Measurements from ENCODE around the gene PEAK1. TPM values are rescaled to one million over a fixed set of nuclear protein-coding genes. Genes with fewer than 3 reads are reported as not detected.

Gene PEAK1
- total and polyA plus RNA-seq, 2 experiments from 2014 or later = 7.8 to 34.1 TPM

DNA sequence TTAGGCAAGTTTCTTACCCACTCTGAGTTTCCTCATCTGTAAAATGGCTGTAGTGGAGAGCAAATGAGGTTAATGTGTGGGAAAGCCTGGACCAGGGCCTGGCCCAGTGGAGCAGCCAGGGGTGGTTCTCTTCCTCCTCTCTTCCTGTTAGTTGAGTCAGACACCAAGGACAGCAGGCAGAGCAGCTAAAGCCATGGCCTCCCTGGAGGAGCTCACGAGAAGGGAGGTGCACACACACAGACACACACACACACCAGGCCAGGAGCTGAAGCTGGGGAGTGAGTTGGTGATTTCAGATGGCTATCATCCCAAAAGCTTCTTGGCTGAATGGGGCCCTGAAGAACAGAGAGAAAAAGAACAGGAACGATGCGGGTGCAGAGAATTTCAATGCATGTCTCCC is 315.7 kb downstream of the PEAK1 start:
- 0 out of 2 replicates have a peak, but pooled peaks cover 6% of the 10 kb centered on the region for H3K4me1 ChIP-seq (ENCODE audit: insufficient read depth)

More for the DNA sequence above, 315.7 kb downstream of the PEAK1 start:
- no peaks in the 10 kb centered on the region for H3F3A ChIP-seq (replicated peaks; ENCODE audit: low read depth)
- no peak overlapping the region for H3K4me2 ChIP-seq
- peaks cover 3% of the 10 kb centered on the region for H3K27me3 Mint-ChIP-seq (ENCODE audit: insufficient read depth, low read depth, poor library complexity)
- TF ChIP-seq, protein P1, sequence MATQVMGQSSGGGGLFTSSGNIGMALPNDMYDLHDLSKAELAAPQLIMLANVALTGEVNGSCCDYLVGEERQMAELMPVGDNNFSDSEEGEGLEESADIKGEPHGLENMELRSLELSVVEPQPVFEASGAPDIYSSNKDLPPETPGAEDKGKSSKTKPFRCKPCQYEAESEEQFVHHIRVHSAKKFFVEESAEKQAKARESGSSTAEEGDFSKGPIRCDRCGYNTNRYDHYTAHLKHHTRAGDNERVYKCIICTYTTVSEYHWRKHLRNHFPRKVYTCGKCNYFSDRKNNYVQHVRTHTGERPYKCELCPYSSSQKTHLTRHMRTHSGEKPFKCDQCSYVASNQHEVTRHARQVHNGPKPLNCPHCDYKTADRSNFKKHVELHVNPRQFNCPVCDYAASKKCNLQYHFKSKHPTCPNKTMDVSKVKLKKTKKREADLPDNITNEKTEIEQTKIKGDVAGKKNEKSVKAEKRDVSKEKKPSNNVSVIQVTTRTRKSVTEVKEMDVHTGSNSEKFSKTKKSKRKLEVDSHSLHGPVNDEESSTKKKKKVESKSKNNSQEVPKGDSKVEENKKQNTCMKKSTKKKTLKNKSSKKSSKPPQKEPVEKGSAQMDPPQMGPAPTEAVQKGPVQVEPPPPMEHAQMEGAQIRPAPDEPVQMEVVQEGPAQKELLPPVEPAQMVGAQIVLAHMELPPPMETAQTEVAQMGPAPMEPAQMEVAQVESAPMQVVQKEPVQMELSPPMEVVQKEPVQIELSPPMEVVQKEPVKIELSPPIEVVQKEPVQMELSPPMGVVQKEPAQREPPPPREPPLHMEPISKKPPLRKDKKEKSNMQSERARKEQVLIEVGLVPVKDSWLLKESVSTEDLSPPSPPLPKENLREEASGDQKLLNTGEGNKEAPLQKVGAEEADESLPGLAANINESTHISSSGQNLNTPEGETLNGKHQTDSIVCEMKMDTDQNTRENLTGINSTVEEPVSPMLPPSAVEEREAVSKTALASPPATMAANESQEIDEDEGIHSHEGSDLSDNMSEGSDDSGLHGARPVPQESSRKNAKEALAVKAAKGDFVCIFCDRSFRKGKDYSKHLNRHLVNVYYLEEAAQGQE (IDR thresholded peaks at IDR 0.05; ENCODE audit: unreplicated experiment) = no peak
- TF ChIP-seq JUNB (IDR thresholded peaks at IDR 0.05; ENCODE audit: unreplicated experiment) (no peak), EZH2phosphoT487 (IDR thresholded peaks at IDR 0.05; ENCODE audit: unreplicated experiment) (no peak), ZNF114 (CRISPR knock-in tag; IDR thresholded peaks at IDR 0.05) (no peak), ZNF331 (CRISPR knock-in tag; IDR thresholded peaks at IDR 0.05; ENCODE audit: low read depth) (no peak), STAT1 (IDR thresholded peaks at IDR 0.05; ENCODE audit: unreplicated experiment) (no peak), NANOG (IDR thresholded peaks at IDR 0.05; ENCODE audit: borderline replicate concordance) (no peak), CREB1 (CRISPR knock-in tag; IDR thresholded peaks at IDR 0.05; ENCODE audit: low read depth) (no peak), EZH2 (IDR thresholded peaks at IDR 0.05; ENCODE audit: low read depth, unreplicated experiment) (no peak), POLR2AphosphoS5 (IDR thresholded peaks at IDR 0.05; ENCODE audit: low read depth) (no peak)
- TF ChIP-seq, protein P2, sequence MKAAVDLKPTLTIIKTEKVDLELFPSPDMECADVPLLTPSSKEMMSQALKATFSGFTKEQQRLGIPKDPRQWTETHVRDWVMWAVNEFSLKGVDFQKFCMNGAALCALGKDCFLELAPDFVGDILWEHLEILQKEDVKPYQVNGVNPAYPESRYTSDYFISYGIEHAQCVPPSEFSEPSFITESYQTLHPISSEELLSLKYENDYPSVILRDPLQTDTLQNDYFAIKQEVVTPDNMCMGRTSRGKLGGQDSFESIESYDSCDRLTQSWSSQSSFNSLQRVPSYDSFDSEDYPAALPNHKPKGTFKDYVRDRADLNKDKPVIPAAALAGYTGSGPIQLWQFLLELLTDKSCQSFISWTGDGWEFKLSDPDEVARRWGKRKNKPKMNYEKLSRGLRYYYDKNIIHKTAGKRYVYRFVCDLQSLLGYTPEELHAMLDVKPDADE (IDR thresholded peaks at IDR 0.05) = no peak
- TF ChIP-seq, protein P3, sequence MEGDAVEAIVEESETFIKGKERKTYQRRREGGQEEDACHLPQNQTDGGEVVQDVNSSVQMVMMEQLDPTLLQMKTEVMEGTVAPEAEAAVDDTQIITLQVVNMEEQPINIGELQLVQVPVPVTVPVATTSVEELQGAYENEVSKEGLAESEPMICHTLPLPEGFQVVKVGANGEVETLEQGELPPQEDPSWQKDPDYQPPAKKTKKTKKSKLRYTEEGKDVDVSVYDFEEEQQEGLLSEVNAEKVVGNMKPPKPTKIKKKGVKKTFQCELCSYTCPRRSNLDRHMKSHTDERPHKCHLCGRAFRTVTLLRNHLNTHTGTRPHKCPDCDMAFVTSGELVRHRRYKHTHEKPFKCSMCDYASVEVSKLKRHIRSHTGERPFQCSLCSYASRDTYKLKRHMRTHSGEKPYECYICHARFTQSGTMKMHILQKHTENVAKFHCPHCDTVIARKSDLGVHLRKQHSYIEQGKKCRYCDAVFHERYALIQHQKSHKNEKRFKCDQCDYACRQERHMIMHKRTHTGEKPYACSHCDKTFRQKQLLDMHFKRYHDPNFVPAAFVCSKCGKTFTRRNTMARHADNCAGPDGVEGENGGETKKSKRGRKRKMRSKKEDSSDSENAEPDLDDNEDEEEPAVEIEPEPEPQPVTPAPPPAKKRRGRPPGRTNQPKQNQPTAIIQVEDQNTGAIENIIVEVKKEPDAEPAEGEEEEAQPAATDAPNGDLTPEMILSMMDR (conservative IDR thresholded peaks at IDR 0.05; ENCODE audit: low read depth in 2 of 2) = no peak
- TF ChIP-seq, protein P4, sequence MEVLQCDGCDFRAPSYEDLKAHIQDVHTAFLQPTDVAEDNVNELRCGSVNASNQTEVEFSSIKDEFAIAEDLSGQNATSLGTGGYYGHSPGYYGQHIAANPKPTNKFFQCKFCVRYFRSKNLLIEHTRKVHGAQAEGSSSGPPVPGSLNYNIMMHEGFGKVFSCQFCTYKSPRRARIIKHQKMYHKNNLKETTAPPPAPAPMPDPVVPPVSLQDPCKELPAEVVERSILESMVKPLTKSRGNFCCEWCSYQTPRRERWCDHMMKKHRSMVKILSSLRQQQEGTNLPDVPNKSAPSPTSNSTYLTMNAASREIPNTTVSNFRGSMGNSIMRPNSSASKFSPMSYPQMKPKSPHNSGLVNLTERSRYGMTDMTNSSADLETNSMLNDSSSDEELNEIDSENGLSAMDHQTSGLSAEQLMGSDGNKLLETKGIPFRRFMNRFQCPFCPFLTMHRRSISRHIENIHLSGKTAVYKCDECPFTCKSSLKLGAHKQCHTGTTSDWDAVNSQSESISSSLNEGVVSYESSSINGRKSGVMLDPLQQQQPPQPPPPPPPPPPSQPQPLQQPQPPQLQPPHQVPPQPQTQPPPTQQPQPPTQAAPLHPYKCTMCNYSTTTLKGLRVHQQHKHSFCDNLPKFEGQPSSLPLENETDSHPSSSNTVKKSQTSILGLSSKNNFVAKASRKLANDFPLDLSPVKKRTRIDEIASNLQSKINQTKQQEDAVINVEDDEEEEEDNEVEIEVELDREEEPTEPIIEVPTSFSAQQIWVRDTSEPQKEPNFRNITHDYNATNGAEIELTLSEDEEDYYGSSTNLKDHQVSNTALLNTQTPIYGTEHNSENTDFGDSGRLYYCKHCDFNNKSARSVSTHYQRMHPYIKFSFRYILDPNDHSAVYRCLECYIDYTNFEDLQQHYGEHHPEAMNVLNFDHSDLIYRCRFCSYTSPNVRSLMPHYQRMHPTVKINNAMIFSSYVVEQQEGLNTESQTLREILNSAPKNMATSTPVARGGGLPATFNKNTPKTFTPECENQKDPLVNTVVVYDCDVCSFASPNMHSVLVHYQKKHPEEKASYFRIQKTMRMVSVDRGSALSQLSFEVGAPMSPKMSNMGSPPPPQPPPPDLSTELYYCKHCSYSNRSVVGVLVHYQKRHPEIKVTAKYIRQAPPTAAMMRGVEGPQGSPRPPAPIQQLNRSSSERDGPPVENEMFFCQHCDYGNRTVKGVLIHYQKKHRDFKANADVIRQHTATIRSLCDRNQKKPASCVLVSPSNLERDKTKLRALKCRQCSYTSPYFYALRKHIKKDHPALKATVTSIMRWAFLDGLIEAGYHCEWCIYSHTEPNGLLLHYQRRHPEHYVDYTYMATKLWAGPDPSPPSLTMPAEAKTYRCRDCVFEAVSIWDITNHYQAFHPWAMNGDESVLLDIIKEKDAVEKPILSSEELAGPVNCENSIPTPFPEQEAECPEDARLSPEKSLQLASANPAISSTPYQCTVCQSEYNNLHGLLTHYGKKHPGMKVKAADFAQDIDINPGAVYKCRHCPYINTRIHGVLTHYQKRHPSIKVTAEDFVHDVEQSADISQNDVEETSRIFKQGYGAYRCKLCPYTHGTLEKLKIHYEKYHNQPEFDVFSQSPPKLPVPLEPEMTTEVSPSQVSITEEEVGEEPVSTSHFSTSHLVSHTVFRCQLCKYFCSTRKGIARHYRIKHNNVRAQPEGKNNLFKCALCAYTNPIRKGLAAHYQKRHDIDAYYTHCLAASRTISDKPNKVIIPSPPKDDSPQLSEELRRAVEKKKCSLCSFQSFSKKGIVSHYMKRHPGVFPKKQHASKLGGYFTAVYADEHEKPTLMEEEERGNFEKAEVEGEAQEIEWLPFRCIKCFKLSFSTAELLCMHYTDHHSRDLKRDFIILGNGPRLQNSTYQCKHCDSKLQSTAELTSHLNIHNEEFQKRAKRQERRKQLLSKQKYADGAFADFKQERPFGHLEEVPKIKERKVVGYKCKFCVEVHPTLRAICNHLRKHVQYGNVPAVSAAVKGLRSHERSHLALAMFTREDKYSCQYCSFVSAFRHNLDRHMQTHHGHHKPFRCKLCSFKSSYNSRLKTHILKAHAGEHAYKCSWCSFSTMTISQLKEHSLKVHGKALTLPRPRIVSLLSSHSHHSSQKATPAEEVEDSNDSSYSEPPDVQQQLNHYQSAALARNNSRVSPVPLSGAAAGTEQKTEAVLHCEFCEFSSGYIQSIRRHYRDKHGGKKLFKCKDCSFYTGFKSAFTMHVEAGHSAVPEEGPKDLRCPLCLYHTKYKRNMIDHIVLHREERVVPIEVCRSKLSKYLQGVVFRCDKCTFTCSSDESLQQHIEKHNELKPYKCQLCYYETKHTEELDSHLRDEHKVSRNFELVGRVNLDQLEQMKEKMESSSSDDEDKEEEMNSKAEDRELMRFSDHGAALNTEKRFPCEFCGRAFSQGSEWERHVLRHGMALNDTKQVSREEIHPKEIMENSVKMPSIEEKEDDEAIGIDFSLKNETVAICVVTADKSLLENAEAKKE (CRISPR knock-in tag; IDR thresholded peaks at IDR 0.05) = no peak
- H3K79me2 ChIP-seq (replicated peaks; ENCODE audit: insufficient read depth) = no peaks in the 10 kb centered on the region
- H3K4me3 ChIP-seq = no peak overlapping the region
- H3K9me2 ChIP-seq (ENCODE audit: insufficient read depth) = no peaks in the 10 kb centered on the region
- H3K4me3 Mint-ChIP-seq = no peak overlapping the region
- H3K4me1 Mint-ChIP-seq = peaks cover 26% of the 10 kb centered on the region
- no peak overlapping the region for H3K27ac Mint-ChIP-seq
- H3K27ac ChIP-seq (ENCODE audit: low read depth) = no peak overlapping the region
- H3K9me3 Mint-ChIP-seq = no peaks in the 10 kb centered on the region
- no peak overlapping the region for H2AFZ ChIP-seq
- no peaks in the 10 kb centered on the region for H3K27me3 ChIP-seq (ENCODE audit: insufficient read depth)
- H3K36me3 Mint-ChIP-seq (ENCODE audit: low read depth) = no peaks in the 10 kb centered on the region; the same call in 2 of the 3 replicates
- H3K36me3 ChIP-seq (ENCODE audit: insufficient read depth) = no peaks in the 10 kb centered on the region
- no peak for DNase-seq (ENCODE audit: low spot score)
- H4K20me1 ChIP-seq (replicated peaks; ENCODE audit: insufficient read depth) = no peaks in the 10 kb centered on the region
- ATAC-seq = no peak
